GM12878 (cell line): Measurements from ENCODE around the gene MRGPRE.

Experiments used
- CTCF ChIP-seq, 3 experiments: IDR thresholded peaks in 2 of 3; conservative IDR thresholded peaks in 1 of 3; 2 replicates each; pipeline ENCODE4 v1.5.1; 2011; ENCODE audit warnings: low read depth in 3 of 3, low read length in 3 of 3, mild to moderate bottlenecking in 3 of 3, control low read depth in 2 of 3, moderate library complexity in 2 of 3, inconsistent platforms in 1 of 3, mixed read lengths in 1 of 3; ENCODE audit not compliant: control insufficient read depth in 2 of 3, insufficient read depth in 1 of 3; ENCODE audit errors: extremely low read depth in 1 of 3
- ETV6 ChIP-seq, 2 experiments: fragments of 450-650 bp in 1 of 2; IDR thresholded peaks in 1 of 2; conservative IDR thresholded peaks in 1 of 2; 2 replicates each; pipeline ENCODE4 v1.6.1; 2014; ENCODE audit warnings: antibody characterized with exemption in 1 of 2, borderline replicate concordance in 1 of 2, low read depth in 1 of 2, mild to moderate bottlenecking in 1 of 2, moderate library complexity in 1 of 2
- EZH2 ChIP-seq: IDR thresholded peaks from 2 replicates; pipeline ENCODE4 v1.6.1; 2012; ENCODE audit warnings: low read depth, mild to moderate bottlenecking, control low read depth, inconsistent platforms, low read length, borderline replicate concordance; ENCODE audit not compliant: control insufficient read depth
- LARP7 ChIP-seq: fragments of 450-650 bp; IDR thresholded peaks from 2 replicates; pipeline ENCODE4 v1.6.1; 2017; ENCODE audit warnings: mild to moderate bottlenecking
- SIN3A ChIP-seq: IDR thresholded peaks from 2 replicates; pipeline ENCODE4 v1.6.1; 2012; ENCODE audit warnings: low read depth, low read length, improper control_type of control experiment
- SRF ChIP-seq, 2 experiments: IDR thresholded peaks; 2 replicates each; pipeline ENCODE4 v1.6.1; 2011; ENCODE audit warnings: low read depth in 2 of 2, low read length in 2 of 2, mild to moderate bottlenecking in 1 of 2, moderate library complexity in 1 of 2
- USF2 ChIP-seq: IDR thresholded peaks from 2 replicates; pipeline ENCODE4 v1.6.1; 2011; ENCODE audit warnings: low read depth, low read length, improper control_type of control experiment, borderline replicate concordance
- YY1 ChIP-seq: IDR thresholded peaks from 2 replicates; pipeline ENCODE4 v1.6.1; 2011; ENCODE audit warnings: low read depth, mild to moderate bottlenecking, low read length
- ZBED1 ChIP-seq: IDR thresholded peaks from 2 replicates; pipeline ENCODE4 v1.6.1; 2016; ENCODE audit warnings: borderline replicate concordance
- ZBTB33 ChIP-seq: fragments of 450-650 bp; IDR thresholded peaks from 2 replicates; pipeline ENCODE4 v1.6.1; 2017; ENCODE audit warnings: mild to moderate bottlenecking

- TF ChIP-seq YY1 (no peak), SRF (IDR thresholded peaks at IDR 0.05; ENCODE audit: low read depth in 2 of 2, low read length in 2 of 2) (no peak), CTCF (IDR thresholded peaks at IDR 0.05 in 2 of 3, conservative IDR thresholded peaks at IDR 0.05 in 1 of 3; ENCODE audit: control insufficient read depth in 2 of 3, extremely low read depth in 1 of 3, insufficient read depth in 1 of 3, low read depth in 3 of 3, low read length in 3 of 3) (no peak), USF2 (no peak), LARP7 (no peak), ZBED1 (no peak), EZH2 (no peak), ZBTB33 (no peak), SIN3A (no peak), ETV6 (conservative IDR thresholded peaks at IDR 0.05 in 1 of 2, IDR thresholded peaks at IDR 0.05 in 1 of 2; ENCODE audit: borderline replicate concordance in 1 of 2, low read depth in 1 of 2) (no peak)
These were observed 12.9 kb upstream of the MRGPRE start for GRCh38 chr11:3245071-3245470.
